Muscle of back (tissue), 11 donors: Measurements from ENCODE around the gene OGDHL. TPM values are rescaled to one million over a fixed set of nuclear protein-coding genes. Genes with fewer than 3 reads are reported as not detected.

Experiments used
- DNase-seq, 3 donors: peaks; one replicate each; pipeline versions ENCODE4 v3.0.0 to v3.0.0-alpha.2; 2013
- polyA plus RNA-seq, 10 donors: library from polyadenylated mRNA; unstranded; fragments of 120-200 nt; gene quantifications; one replicate each; pipeline ENCODE4 v1.2.1, GENCODE V29; 2013; ENCODE audit not compliant: insufficient read length in 10 of 10

Gene OGDHL
- polyA plus RNA-seq, 10 donors: 0.25 to 1.2 (median 0.50) TPM

- no peak for DNase-seq
Observed at GRCh38 chr10:49690698-49691356, 71.3 kb downstream of the OGDHL start.

GRCh38 chr10:49689882-49690510 lies 72.1 kb downstream of the OGDHL start:
- no peak for DNase-seq

GRCh38 chr10:49688920-49689319 lies 73.2 kb downstream of the OGDHL start:
- DNase-seq: no peak

GRCh38 chr10:49688261-49688846 lies 73.8 kb downstream of the OGDHL start:
- no peak for DNase-seq

- no peak for DNase-seq
Observed at GRCh38 chr10:49686651-49687050, 75.5 kb downstream of the OGDHL start.

Other genes starting within 250 kb of the OGDHL start
- 10 to 100 TPM in 5 of 10 donors, 1 to 10 TPM in 5; 7.7 to 14.3 (median 10.0) TPM for gene ERCC6, start 223.2 kb downstream of the OGDHL start, polyA plus RNA-seq
- not detected for gene SLC18A3, start 152.0 kb downstream of the OGDHL start, polyA plus RNA-seq
- not detected for gene CHAT, start 148.3 kb downstream of the OGDHL start, polyA plus RNA-seq
- gene C10orf53, start 82.7 kb downstream of the OGDHL start, polyA plus RNA-seq: not detected
- 10 to 100 TPM; 14.9 to 21.3 (median 18.4) TPM for gene PARG, start 179.7 kb upstream of the OGDHL start, polyA plus RNA-seq
- gene TIMM23B, start 179.7 kb upstream of the OGDHL start, polyA plus RNA-seq: 10 to 100 TPM; 10.2 to 26.7 (median 14.6) TPM
- 10 to 100 TPM in 5 of 10 donors, 1 to 10 TPM in 5; 7.1 to 31.0 (median 10.3) TPM for gene AGAP6, start 226.1 kb upstream of the OGDHL start, polyA plus RNA-seq